GM23338 (cell line): ENCODE data around the gene C13orf46. TPM values are rescaled to one million over a fixed set of nuclear protein-coding genes. Genes with fewer than 3 reads are reported as not detected.

Source experiments
- ATAC-seq: fragments of 200-7000 bp; cut with Tn5 transposase; 3 replicates; pipeline ENCODE4 v1.9.1; 2020
- DNase-seq: peaks from one replicate; pipeline ENCODE4 v3.0.0-alpha.2; 2015; ENCODE audit warnings: low spot score
- H2AFZ ChIP-seq: fragments of 200-600 bp; sonication (generic); 2 replicates; pipeline ENCODE4 v1.8.0; 2016; ENCODE audit warnings: antibody characterized with exemption, mild to moderate bottlenecking, moderate library complexity
- H3F3A ChIP-seq: fragments of 200-600 bp; sonication (generic); replicated peaks from 2 replicates; pipeline ENCODE4 v1.8.0; 2017; ENCODE audit warnings: antibody characterized with exemption, mixed run types, low read depth
- H3K27ac ChIP-seq: fragments of 200-600 bp; sonication (generic); 2 replicates; pipeline ENCODE4 v1.6.1; 2016; ENCODE audit warnings: low read depth
- H3K27me3 ChIP-seq: fragments of 200-600 bp; sonication (generic); 2 replicates; pipeline ENCODE4 v1.8.0; 2016; ENCODE audit warnings: mild to moderate bottlenecking, mixed run types, moderate library complexity; ENCODE audit not compliant: insufficient read depth
- H3K36me3 ChIP-seq: fragments of 200-600 bp; sonication (generic); 2 replicates; pipeline ENCODE4 v1.8.0; 2016; ENCODE audit warnings: mild to moderate bottlenecking; ENCODE audit not compliant: insufficient read depth
- H3K4me1 ChIP-seq: fragments of 200-600 bp; sonication (generic); 2 replicates; pipeline ENCODE4 v1.8.0; 2016; ENCODE audit warnings: mild to moderate bottlenecking, moderate library complexity; ENCODE audit not compliant: insufficient read depth
- H3K4me2 ChIP-seq: fragments of 200-600 bp; sonication (generic); 2 replicates; pipeline ENCODE4 v1.7.1; 2017; ENCODE audit warnings: mixed run types
- H3K4me3 ChIP-seq: fragments of 200-600 bp; sonication (generic); 2 replicates; pipeline ENCODE4 v1.6.1; 2016; ENCODE audit warnings: mixed run types
- H3K79me2 ChIP-seq: fragments of 200-600 bp; sonication (generic); replicated peaks from 2 replicates; pipeline ENCODE4 v1.8.0; 2017; ENCODE audit warnings: mild to moderate bottlenecking; ENCODE audit not compliant: insufficient read depth
- H3K9me2 ChIP-seq: fragments of 200-600 bp; sonication (generic); 2 replicates; pipeline ENCODE4 v1.8.0; 2017; ENCODE audit not compliant: insufficient read depth
- H4K20me1 ChIP-seq: fragments of 200-600 bp; sonication (generic); replicated peaks from 2 replicates; pipeline ENCODE4 v1.8.0; 2017; ENCODE audit warnings: mild to moderate bottlenecking; ENCODE audit not compliant: insufficient read depth
- H3K27ac Mint-ChIP-seq: 2 replicates; pipeline ENCODE4 v1.8.0; 2020; ENCODE audit warnings: inconsistent platforms, mild to moderate bottlenecking, moderate library complexity, mixed read lengths
- H3K27me3 Mint-ChIP-seq: 3 replicates; pipeline ENCODE4 v1.8.0; 2022; ENCODE audit warnings: low read depth, mild to moderate bottlenecking, moderate library complexity, mixed read lengths, inconsistent platforms; ENCODE audit not compliant: insufficient read depth, poor library complexity
- H3K36me3 Mint-ChIP-seq: 3 replicates; pipeline ENCODE4 v1.8.0; 2021; ENCODE audit warnings: low read depth, mild to moderate bottlenecking, inconsistent platforms, moderate library complexity, mixed read lengths
- H3K4me1 Mint-ChIP-seq: 3 replicates; pipeline ENCODE4 v1.8.0; 2020; ENCODE audit warnings: mild to moderate bottlenecking, inconsistent platforms, mixed read lengths
- H3K4me3 Mint-ChIP-seq: 3 replicates; pipeline ENCODE4 v1.8.0; 2021; ENCODE audit warnings: moderate library complexity, mild to moderate bottlenecking, inconsistent platforms, mixed read lengths
- H3K9me3 Mint-ChIP-seq: 3 replicates; pipeline ENCODE4 v1.8.0; 2020; ENCODE audit warnings: moderate library complexity, mild to moderate bottlenecking, inconsistent platforms, mixed read lengths
- CTCF ChIP-seq, 2 experiments: fragments of 200-600 bp in 1 of 2; sonication (generic) in 1 of 2; conservative IDR thresholded peaks; 2 replicates each; pipeline versions ENCODE4 v1.5.1 to v1.6.1; 2016 to 2017; ENCODE audit warnings: antibody characterized with exemption in 2 of 2, low read depth in 2 of 2, mild to moderate bottlenecking in 2 of 2, moderate library complexity in 1 of 2
- ETS1 ChIP-seq: IDR thresholded peaks from 2 replicates; pipeline ENCODE4 v1.6.1; 2016; ENCODE audit warnings: antibody characterized with exemption
- EZH2phosphoT487 ChIP-seq: fragments of 200-600 bp; sonication (generic); IDR thresholded peaks from one replicate; pipeline ENCODE4 v1.8.1; 2018; ENCODE audit warnings: antibody characterized with exemption; ENCODE audit not compliant: unreplicated experiment
- NANOG ChIP-seq: IDR thresholded peaks from 2 replicates; pipeline ENCODE4 v1.6.1; 2016; ENCODE audit warnings: antibody characterized with exemption, borderline replicate concordance
- POLR2AphosphoS5 ChIP-seq: IDR thresholded peaks from 2 replicates; pipeline ENCODE4 v1.6.1; 2016; ENCODE audit warnings: antibody characterized with exemption, low read depth
- REST ChIP-seq: IDR thresholded peaks from one replicate; pipeline ENCODE4 v1.6.1; 2018; ENCODE audit warnings: antibody characterized with exemption; ENCODE audit not compliant: unreplicated experiment
- STAT1 ChIP-seq: IDR thresholded peaks from one replicate; pipeline ENCODE4 v1.6.1; 2016; ENCODE audit warnings: antibody characterized with exemption; ENCODE audit not compliant: unreplicated experiment
- ZNF114 ChIP-seq: fragments of 250-450 bp; sonication (Bioruptor Pico); IDR thresholded peaks from 2 replicates; pipeline ENCODE4 v1.5.0; 2020; ENCODE audit warnings: mild to moderate bottlenecking, moderate library complexity
- ZNF331 ChIP-seq: fragments of 250-450 bp; sonication (Bioruptor Pico); IDR thresholded peaks from 2 replicates; pipeline ENCODE4 v1.5.0; 2020; ENCODE audit warnings: low read depth, mild to moderate bottlenecking, moderate library complexity
- polyA plus RNA-seq: library from polyadenylated mRNA; unstranded; fragments of >200 nt; fragmentation: Nextera tagmentation; extraction: Ambion mirVana; gene quantifications from 2 replicates; pipeline ENCODE4 v1.2.1, GENCODE V29; 2016
- total RNA-seq: library from RNA; depleted of rRNA; stranded (reverse); fragments of >200 nt; shearing (Covaris generic); gene quantifications from 2 replicates; pipeline ENCODE4 v1.2.3, GENCODE V29; 2014

C13orf46 gene
- total and polyA plus RNA-seq, 2 experiments from 2014 or later: 0.44 to 1.5 TPM

- Histone ChIP-seq H3K4me3 (no peak overlapping the region), H3K4me1 (no peaks in the 10 kb centered on the region), H4K20me1 (no peaks in the 10 kb centered on the region), H3K27me3 (no peaks in the 10 kb centered on the region), H3K79me2 (no peaks in the 10 kb centered on the region), H2AFZ (no peak overlapping the region), H3F3A (no peaks in the 10 kb centered on the region), H3K36me3 (no peaks in the 10 kb centered on the region), H3K27ac (no peak overlapping the region), H3K4me2 (no peak overlapping the region), H3K9me2 (no peaks in the 10 kb centered on the region)
- Mint-ChIP-seq H3K36me3 (no peaks in the 10 kb centered on the region), H3K9me3 (no peaks in the 10 kb centered on the region), H3K4me3 (no peak overlapping the region), H3K4me1 (peaks cover 8% of the 10 kb centered on the region), H3K27me3 (peaks cover 17% of the 10 kb centered on the region), H3K27ac (no peak overlapping the region)
- no peak for DNase-seq
- TF ChIP-seq STAT1 (no peak), ETS1 (no peak)
- no peak for ATAC-seq
Observed at GRCh38 chr13:113939944-113940297, 34.0 kb downstream of the C13orf46 start.

- Histone ChIP-seq H3K4me1 (no peaks in the 10 kb centered on the region), H3K9me2 (no peaks in the 10 kb centered on the region), H3K4me2 (no peak overlapping the region), H3K27ac (no peak overlapping the region), H3F3A (no peaks in the 10 kb centered on the region), H3K79me2 (no peaks in the 10 kb centered on the region), H3K4me3 (no peak overlapping the region), H3K27me3 (no peaks in the 10 kb centered on the region), H3K36me3 (no peaks in the 10 kb centered on the region), H4K20me1 (no peaks in the 10 kb centered on the region), H2AFZ (no peak overlapping the region)
- no peak for ATAC-seq
- Mint-ChIP-seq H3K4me3 (no peak overlapping the region), H3K36me3 (no peaks in the 10 kb centered on the region), H3K9me3 (no peaks in the 10 kb centered on the region), H3K4me1 (peaks cover 8% of the 10 kb centered on the region), H3K27ac (no peak overlapping the region), H3K27me3 (peaks cover 17% of the 10 kb centered on the region)
- DNase-seq: no peak
- TF ChIP-seq STAT1 (no peak), ZNF114 (CRISPR knock-in tag) (no peak), REST (no peak), POLR2AphosphoS5 (no peak), CTCF (conservative IDR thresholded peaks at IDR 0.05; ENCODE audit: low read depth in 2 of 2) (no peak), ZNF331 (no peak), EZH2phosphoT487 (no peak), NANOG (no peak), ETS1 (no peak)
Observed at GRCh38 chr13:113939129-113939943, 34.5 kb downstream of the C13orf46 start.
